Mucosa of gallbladder (tissue), 1 donor: ENCODE measurements around the gene NAMPT. TPM values are rescaled to one million over a fixed set of nuclear protein-coding genes. Genes with fewer than 3 reads are reported as not detected.

Experiments used
- DNase-seq: peaks from one replicate; pipeline ENCODE4 v3.0.0-alpha.2; 2020; ENCODE audit warnings: low spot score
- total RNA-seq: library from RNA; stranded (reverse); gene quantifications from one replicate; pipeline ENCODE4 v1.2.1, GENCODE V29; 2021
- donor health status: DM: no; HTN: no; CAD: no.

The NAMPT gene
- total RNA-seq, 1 donor from 2014 or later: 52.7 TPM

GRCh38 chr7:106273009-106273668 is 11.6 kb downstream of the NAMPT start:
- DNase-seq: no peak

GRCh38 chr7:106270122-106270977 is 14.4 kb downstream of the NAMPT start:
- no peak for DNase-seq

- no peak for DNase-seq
Measured at GRCh38 chr7:106269254-106269961, 15.4 kb downstream of the NAMPT start.

- no peak for DNase-seq
Measured at GRCh38 chr7:106265133-106265532, 19.6 kb downstream of the NAMPT start.

- DNase-seq: no peak
Measured at GRCh38 chr7:106262221-106262881, 22.4 kb downstream of the NAMPT start.

- DNase-seq: no peak
Measured at GRCh38 chr7:106260136-106260561, 24.6 kb downstream of the NAMPT start.

GRCh38 chr7:106258789-106259188 is 26.0 kb downstream of the NAMPT start:
- DNase-seq: no peak

- DNase-seq: no peak
Measured at GRCh38 chr7:106257752-106258151, 27.0 kb downstream of the NAMPT start.

GRCh38 chr7:106256144-106256543 is 28.6 kb downstream of the NAMPT start:
- no peak for DNase-seq

GRCh38 chr7:106255246-106255645 is 29.5 kb downstream of the NAMPT start:
- no peak for DNase-seq

GRCh38 chr7:106254525-106255116 is 30.2 kb downstream of the NAMPT start:
- no peak for DNase-seq

- DNase-seq: no peak
Measured at GRCh38 chr7:106252568-106252967, 32.2 kb downstream of the NAMPT start.

- no peak for DNase-seq
Measured at GRCh38 chr7:106249488-106249887, 35.3 kb downstream of the NAMPT start.

GRCh38 chr7:106248600-106248999 is 36.2 kb downstream of the NAMPT start:
- DNase-seq: no peak

GRCh38 chr7:106247841-106248240 is 36.9 kb downstream of the NAMPT start:
- no peak for DNase-seq

- DNase-seq: no peak
Measured at GRCh38 chr7:106246902-106247711, 37.7 kb downstream of the NAMPT start.

- no peak for DNase-seq
Measured at GRCh38 chr7:106243893-106244292, 40.9 kb downstream of the NAMPT start.

GRCh38 chr7:106239406-106239805 is 45.4 kb downstream of the NAMPT start:
- no peak for DNase-seq

GRCh38 chr7:106238830-106239229 is 46.0 kb downstream of the NAMPT start:
- no peak for DNase-seq

GRCh38 chr7:106236065-106236464 is 48.7 kb downstream of the NAMPT start:
- DNase-seq: no peak

GRCh38 chr7:106234425-106234824 is 50.4 kb downstream of the NAMPT start:
- no peak for DNase-seq
